Esophagus (tissue), 2 donors: ENCODE results near the gene GTF3A. TPM values are rescaled to one million over a fixed set of nuclear protein-coding genes. Genes with fewer than 3 reads are reported as not detected.

ENCODE experiments used
- H3K27ac ChIP-seq, 2 donors: one replicate each; pipeline ENCODE4 v1.5.1; 2013; ENCODE audit warnings: low read depth in 2 of 2, mild to moderate bottlenecking in 2 of 2, inconsistent platforms in 1 of 2, low read length in 1 of 2, moderate library complexity in 1 of 2
- H3K27me3 ChIP-seq, 2 donors: one replicate each; pipeline ENCODE4 v1.6.1; 2013; ENCODE audit warnings: low read length in 2 of 2, control low read depth in 1 of 2, mild to moderate bottlenecking in 1 of 2; ENCODE audit not compliant: insufficient read depth in 2 of 2, control insufficient read depth in 1 of 2
- H3K36me3 ChIP-seq, 2 donors: one replicate each; pipeline ENCODE4 v1.6.1; 2013; ENCODE audit warnings: low read length in 1 of 2; ENCODE audit not compliant: control insufficient read depth in 2 of 2, insufficient read depth in 2 of 2
- H3K4me1 ChIP-seq, 2 donors: one replicate each; pipeline ENCODE4 v1.6.1; 2013; ENCODE audit warnings: low read length in 1 of 2; ENCODE audit not compliant: control insufficient read depth in 2 of 2, insufficient read depth in 2 of 2
- H3K4me3 ChIP-seq, 2 donors: one replicate each; pipeline ENCODE4 v1.5.1; 2013; ENCODE audit warnings: low read length in 2 of 2, mild to moderate bottlenecking in 2 of 2, low read depth in 1 of 2, moderate library complexity in 1 of 2
- H3K9me3 ChIP-seq, 2 donors: one replicate each; pipeline ENCODE4 v1.6.1; 2013; ENCODE audit warnings: mild to moderate bottlenecking in 2 of 2, low read depth in 1 of 2, low read length in 1 of 2, moderate library complexity in 1 of 2; ENCODE audit not compliant: control insufficient read depth in 2 of 2, insufficient read depth in 1 of 2
- WGBS, 2 donors: extraction: QIAGEN DNeasy Blood & Tissue Kit; methylation state at CpG; one replicate each; pipeline ENCODE4 v1.1.7; 2013; 5-methylcytosine and 5-hydroxymethylcytosine counted together
- polyA plus RNA-seq, 2 donors: library from polyadenylated mRNA; stranded (reverse); fragments of 200-250 nt; gene quantifications; one replicate each; pipeline ENCODE4 v1.2.3, GENCODE V29; 2013
- donor health status: healthy with polysubstance abuse.
- donor health status: Bipolar disorder and iron deficiency.

GTF3A gene
- polyA plus RNA-seq, 2 donors = 80.4 to 147 TPM

GRCh38 chr13:27481766-27482165 is 57.3 kb downstream of the GTF3A start:
- no peak overlapping the region for H3K27ac ChIP-seq
- WGBS, 2 donors = 30% methylated on average over 11 of the region's 11 CpGs
- H3K27me3 ChIP-seq = no peaks in the 10 kb centered on the region
- peaks cover 3 to 4% of the 10 kb centered on the region in 2 donors for H3K9me3 ChIP-seq
- H3K36me3 ChIP-seq = no peaks in the 10 kb centered on the region
- H3K4me3 ChIP-seq = no peak overlapping the region
- peaks cover 0 to 2% of the 10 kb centered on the region in 2 donors for H3K4me1 ChIP-seq

- WGBS, 2 donors = 68 to 77% methylated on average over 7 of the region's 7 CpGs
- peaks cover 3 to 4% of the 10 kb centered on the region in 2 donors for H3K9me3 ChIP-seq
- H3K4me1 ChIP-seq = peaks cover 0 to under 1% of the 10 kb centered on the region in 2 donors
- H3K4me3 ChIP-seq = no peak overlapping the region
- no peaks in the 10 kb centered on the region for H3K36me3 ChIP-seq
- H3K27ac ChIP-seq = no peak overlapping the region
- no peaks in the 10 kb centered on the region for H3K27me3 ChIP-seq
Observed at GRCh38 chr13:27482983-27483382, 58.6 kb downstream of the GTF3A start.

GRCh38 chr13:27483421-27483820 is 59.0 kb downstream of the GTF3A start:
- peaks cover 3 to 4% of the 10 kb centered on the region in 2 donors for H3K9me3 ChIP-seq
- no peaks in the 10 kb centered on the region for H3K4me1 ChIP-seq
- WGBS, 2 donors = 92 to 93% methylated on average over 11 of the region's 11 CpGs
- no peak overlapping the region for H3K27ac ChIP-seq
- H3K4me3 ChIP-seq = no peak overlapping the region
- H3K36me3 ChIP-seq = no peaks in the 10 kb centered on the region
- no peaks in the 10 kb centered on the region for H3K27me3 ChIP-seq

Other genes starting within 250 kb of the GTF3A start
- gene RPL21, start 173.1 kb upstream of the GTF3A start, polyA plus RNA-seq = 1,000 to 10,000 TPM in 1 of 2 donors, 100 to 1,000 TPM in 1; 457 to 1,083 TPM
- 10 to 100 TPM in 1 of 2 donors, 1 to 10 TPM in 1; 4.4 to 20.5 TPM for gene RASL11A, start 153.8 kb upstream of the GTF3A start, polyA plus RNA-seq
- 10 to 100 TPM; 54.9 to 62.1 TPM for gene MTIF3, start 25.9 kb downstream of the GTF3A start, polyA plus RNA-seq
- 1 to 10 TPM; 5.5 to 6.1 TPM for gene LNX2, start 195.9 kb downstream of the GTF3A start, polyA plus RNA-seq
- 100 to 1,000 TPM; 126 to 133 TPM for gene POLR1D, start 197.3 kb downstream of the GTF3A start, polyA plus RNA-seq